ENCODE measurements around the gene FAM234B.
"Not testable (repeated sequence)": the region's sequence is repeated elsewhere in the genome, so short reads cannot be mapped to it uniquely, and the experiment has no call there.

Gene FAM234B

GRCh38 chr12:13023811-13024530, 20.2 kb upstream of the FAM234B start:
- DNase-seq (ENCODE audit: low read depth): no peak

- DNase-seq (ENCODE audit: low read depth): no peak
Measured at GRCh38 chr12:13024531-13024916, 19.7 kb upstream of the FAM234B start.

GRCh38 chr12:13026286-13026685, 17.9 kb upstream of the FAM234B start:
- no peak for DNase-seq (ENCODE audit: low read depth)

- no peak for DNase-seq (ENCODE audit: low read depth)
Measured at GRCh38 chr12:13027032-13027431, 17.1 kb upstream of the FAM234B start.

GRCh38 chr12:13027508-13027907, 16.7 kb upstream of the FAM234B start:
- no peak for DNase-seq (ENCODE audit: low read depth)

- DNase-seq (ENCODE audit: low read depth): no peak
Measured at GRCh38 chr12:13028825-13029570, 15.2 kb upstream of the FAM234B start.

GRCh38 chr12:13030541-13031291, 13.5 kb upstream of the FAM234B start:
- no peak for DNase-seq (ENCODE audit: low read depth)

GRCh38 chr12:13032164-13032563, 12.0 kb upstream of the FAM234B start:
- no peak for DNase-seq (ENCODE audit: low read depth)

- no peak for DNase-seq (ENCODE audit: low read depth)
Measured at GRCh38 chr12:13033476-13033875, 10.7 kb upstream of the FAM234B start.

GRCh38 chr12:13035335-13035734, 8.8 kb upstream of the FAM234B start:
- DNase-seq (ENCODE audit: low read depth): not testable (repeated sequence)

GRCh38 chr12:13036881-13037280, 7.3 kb upstream of the FAM234B start:
- no peak for DNase-seq (ENCODE audit: low read depth)

GRCh38 chr12:13038491-13039161, 5.6 kb upstream of the FAM234B start:
- DNase-seq (ENCODE audit: low read depth): no peak

- no peak for DNase-seq (ENCODE audit: low read depth)
Measured at GRCh38 chr12:13039328-13039956, 4.7 kb upstream of the FAM234B start.

- DNase-seq (ENCODE audit: low read depth): no peak
Measured at GRCh38 chr12:13041224-13041623, 3.0 kb upstream of the FAM234B start.

- DNase-seq (ENCODE audit: low read depth): no peak
Measured at GRCh38 chr12:13042666-13043230, 1.4 kb upstream of the FAM234B start.

- DNase-seq (ENCODE audit: low read depth): no peak
Measured at GRCh38 chr12:13044906-13045299, 722 bp downstream of the FAM234B start.

GRCh38 chr12:13045816-13046215, 1.6 kb downstream of the FAM234B start:
- no peak for DNase-seq (ENCODE audit: low read depth)

GRCh38 chr12:13046964-13047363, 2.8 kb downstream of the FAM234B start:
- no peak for DNase-seq (ENCODE audit: low read depth)

GRCh38 chr12:13049816-13050215, 5.6 kb downstream of the FAM234B start:
- no peak for DNase-seq (ENCODE audit: low read depth)

- DNase-seq (ENCODE audit: low read depth): no peak
Measured at GRCh38 chr12:13052421-13052820, 8.2 kb downstream of the FAM234B start.

- DNase-seq (ENCODE audit: low read depth): not testable (repeated sequence)
Measured at GRCh38 chr12:13053617-13054016, 9.4 kb downstream of the FAM234B start.

- DNase-seq (ENCODE audit: low read depth): no peak
Measured at GRCh38 chr12:13060581-13060980, 16.4 kb downstream of the FAM234B start.

Measured in stimulated activated CD8-positive, alpha-beta memory T cell treated with anti-CD3 and anti-CD28 coated beads, Interleukin-12 subunit alpha, Interleukin-12 subunit beta, amount 100 ng/mL, for 4 hours (primary cell).